ENCODE data around the gene SLC46A2. TPM values are rescaled to one million over a fixed set of nuclear protein-coding genes. Genes with fewer than 3 reads are reported as not detected.
A peak's percentile ranks its signal among the peaks of the same experiment; 100 is the strongest.

Gene SLC46A2
- total and polyA plus RNA-seq, 9 donors = 0.04 to 0.19 (median 0.15) TPM; not detected in 3

- no peak for DNase-seq
- H3K4me3 ChIP-seq (ENCODE audit: low read length) = no peak overlapping the region
- WGBS (ENCODE audit: insufficient coverage) = 75% methylated on average over 1 of the region's 3 CpGs
- H3K27me3 ChIP-seq (ENCODE audit: control insufficient read depth, insufficient read depth, low read length) = no peaks in the 10 kb centered on the region
- peaks cover 11% of the 10 kb centered on the region for H3K4me1 ChIP-seq (ENCODE audit: control insufficient read depth, insufficient read depth, low read length)
- no peaks in the 10 kb centered on the region for H3K9me3 ChIP-seq (replicated peaks; ENCODE audit: control insufficient read depth, low read depth, low read length)
- peak overlapping the region; percentile 31 for H3K27ac ChIP-seq (ENCODE audit: low read length)
- peaks cover 12% of the 10 kb centered on the region for H3K36me3 ChIP-seq (ENCODE audit: control insufficient read depth, insufficient read depth, low read length)
Measured at GRCh38 chr9:112861155-112861554, 29.5 kb downstream of the SLC46A2 start.

GRCh38 chr9:112860451-112860850, 30.2 kb downstream of the SLC46A2 start:
- peaks cover 12% of the 10 kb centered on the region for H3K4me1 ChIP-seq (ENCODE audit: control insufficient read depth, insufficient read depth, low read length)
- no peak overlapping the region for H3K4me3 ChIP-seq (ENCODE audit: low read length)
- H3K27ac ChIP-seq (ENCODE audit: low read length) = no peak overlapping the region
- peaks cover 8% of the 10 kb centered on the region for H3K36me3 ChIP-seq (ENCODE audit: control insufficient read depth, insufficient read depth, low read length)
- WGBS (ENCODE audit: insufficient coverage) = 100% methylated on average over 1 of the region's 1 CpG
- DNase-seq = no peak
- H3K9me3 ChIP-seq (replicated peaks; ENCODE audit: control insufficient read depth, low read depth, low read length) = no peaks in the 10 kb centered on the region
- no peaks in the 10 kb centered on the region for H3K27me3 ChIP-seq (ENCODE audit: control insufficient read depth, insufficient read depth, low read length)

GRCh38 chr9:112858625-112859147, 32.0 kb downstream of the SLC46A2 start:
- Histone ChIP-seq H3K4me1 (ENCODE audit: control insufficient read depth, insufficient read depth, low read length) (peaks cover 30% of the 10 kb centered on the region), H3K27ac (ENCODE audit: low read length) (no peak overlapping the region), H3K27me3 (ENCODE audit: control insufficient read depth, insufficient read depth, low read length) (no peaks in the 10 kb centered on the region), H3K36me3 (ENCODE audit: control insufficient read depth, insufficient read depth, low read length) (no peaks in the 10 kb centered on the region), H3K4me3 (ENCODE audit: low read length) (no peak overlapping the region), H3K9me3 (replicated peaks; ENCODE audit: control insufficient read depth, low read depth, low read length) (no peaks in the 10 kb centered on the region)
- peak; percentile 59 for DNase-seq
- 57% methylated on average over 5 of the region's 6 CpGs for WGBS (ENCODE audit: insufficient coverage)

- WGBS (ENCODE audit: insufficient coverage) = 85% methylated on average over 3 of the region's 6 CpGs
- H3K4me1 ChIP-seq (ENCODE audit: control insufficient read depth, insufficient read depth, low read length) = peaks cover 35% of the 10 kb centered on the region
- no peak overlapping the region for H3K4me3 ChIP-seq (ENCODE audit: low read length)
- no peak for DNase-seq
- no peak overlapping the region for H3K27ac ChIP-seq (ENCODE audit: low read length)
- no peaks in the 10 kb centered on the region for H3K9me3 ChIP-seq (replicated peaks; ENCODE audit: control insufficient read depth, low read depth, low read length)
- no peaks in the 10 kb centered on the region for H3K36me3 ChIP-seq (ENCODE audit: control insufficient read depth, insufficient read depth, low read length)
- no peaks in the 10 kb centered on the region for H3K27me3 ChIP-seq (ENCODE audit: control insufficient read depth, insufficient read depth, low read length)
Measured at GRCh38 chr9:112858005-112858404, 32.7 kb downstream of the SLC46A2 start.

DNA sequence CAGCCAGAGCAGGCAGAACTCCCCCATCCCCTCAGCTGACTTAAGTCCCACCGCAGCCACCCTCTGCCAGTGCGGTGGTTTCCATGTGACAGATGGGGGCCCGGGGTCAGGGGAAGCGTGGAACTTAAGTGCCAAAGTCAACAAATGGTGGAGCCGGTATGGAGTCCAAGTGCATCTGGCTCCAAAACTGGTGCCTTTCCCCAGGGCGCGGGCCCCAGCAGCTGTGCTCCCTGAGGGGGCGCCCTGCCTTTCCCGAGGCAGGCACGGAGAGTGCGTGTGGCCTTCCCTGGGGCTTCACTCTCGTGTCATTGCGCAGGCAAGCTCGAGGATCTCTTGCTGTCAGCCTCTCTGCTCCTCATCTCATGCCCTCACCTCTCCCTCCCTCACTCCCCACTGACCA, 33.8 kb downstream of the SLC46A2 start:
- WGBS (ENCODE audit: insufficient coverage) = 69% methylated on average over 13 of the region's 14 CpGs
- H3K4me1 ChIP-seq (ENCODE audit: control insufficient read depth, insufficient read depth, low read length) = peaks cover 39% of the 10 kb centered on the region
- H3K36me3 ChIP-seq (ENCODE audit: control insufficient read depth, insufficient read depth, low read length) = no peaks in the 10 kb centered on the region
- DNase-seq = no peak
- H3K27ac ChIP-seq (ENCODE audit: low read length) = no peak overlapping the region
- H3K4me3 ChIP-seq (ENCODE audit: low read length) = no peak overlapping the region
- no peaks in the 10 kb centered on the region for H3K27me3 ChIP-seq (ENCODE audit: control insufficient read depth, insufficient read depth, low read length)
- H3K9me3 ChIP-seq (replicated peaks; ENCODE audit: control insufficient read depth, low read depth, low read length) = no peaks in the 10 kb centered on the region

- 89% methylated on average over 8 of the region's 8 CpGs for WGBS (ENCODE audit: insufficient coverage)
- Histone ChIP-seq H3K27me3 (ENCODE audit: control insufficient read depth, insufficient read depth, low read length) (no peaks in the 10 kb centered on the region), H3K4me3 (ENCODE audit: low read length) (no peak overlapping the region), H3K9me3 (replicated peaks; ENCODE audit: control insufficient read depth, low read depth, low read length) (no peaks in the 10 kb centered on the region), H3K4me1 (ENCODE audit: control insufficient read depth, insufficient read depth, low read length) (peaks cover 39% of the 10 kb centered on the region), H3K27ac (ENCODE audit: low read length) (no peak overlapping the region), H3K36me3 (ENCODE audit: control insufficient read depth, insufficient read depth, low read length) (no peaks in the 10 kb centered on the region)
- DNase-seq = no peak
Measured at GRCh38 chr9:112856200-112856599, 34.5 kb downstream of the SLC46A2 start.

DNA sequence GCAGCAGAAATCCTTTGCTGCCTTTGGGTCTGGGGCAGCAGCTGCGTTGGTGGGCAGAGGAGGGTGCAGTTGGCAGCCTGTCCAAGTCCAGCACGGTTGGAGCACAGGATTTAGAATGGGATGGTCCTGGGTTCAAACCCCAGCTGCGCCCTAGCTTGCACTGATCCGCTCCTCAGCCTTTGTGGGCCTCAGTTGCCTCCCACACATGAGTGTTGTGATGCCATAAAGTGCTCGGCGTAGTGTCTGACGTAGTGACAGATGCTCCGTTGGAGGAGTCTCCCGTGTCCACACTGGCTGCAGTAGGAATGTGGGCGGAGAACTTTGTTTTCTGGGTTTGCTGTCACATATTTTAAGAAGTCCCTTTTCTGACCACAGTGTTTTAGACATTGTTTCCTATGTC, 36.0 kb downstream of the SLC46A2 start:
- 81% methylated on average over 4 of the region's 10 CpGs for WGBS (ENCODE audit: insufficient coverage)
- Histone ChIP-seq H3K27ac (ENCODE audit: low read length) (peak overlapping the region; percentile 71), H3K36me3 (ENCODE audit: control insufficient read depth, insufficient read depth, low read length) (peaks cover 5% of the 10 kb centered on the region), H3K9me3 (replicated peaks; ENCODE audit: control insufficient read depth, low read depth, low read length) (no peaks in the 10 kb centered on the region), H3K4me1 (ENCODE audit: control insufficient read depth, insufficient read depth, low read length) (peaks cover 39% of the 10 kb centered on the region), H3K4me3 (ENCODE audit: low read length) (no peak overlapping the region), H3K27me3 (ENCODE audit: control insufficient read depth, insufficient read depth, low read length) (no peaks in the 10 kb centered on the region)
- DNase-seq = no peak

GRCh38 chr9:112853882-112854585, 36.6 kb downstream of the SLC46A2 start:
- H3K27ac ChIP-seq (ENCODE audit: low read length) = peak overlapping the region; percentile 71
- peaks cover 39% of the 10 kb centered on the region for H3K4me1 ChIP-seq (ENCODE audit: control insufficient read depth, insufficient read depth, low read length)
- DNase-seq = peak; percentile 42
- H3K4me3 ChIP-seq (ENCODE audit: low read length) = no peak overlapping the region
- 72% methylated on average over 10 of the region's 13 CpGs for WGBS (ENCODE audit: insufficient coverage)
- H3K9me3 ChIP-seq (replicated peaks; ENCODE audit: control insufficient read depth, low read depth, low read length) = no peaks in the 10 kb centered on the region
- H3K27me3 ChIP-seq (ENCODE audit: control insufficient read depth, insufficient read depth, low read length) = no peaks in the 10 kb centered on the region
- peaks cover 5% of the 10 kb centered on the region for H3K36me3 ChIP-seq (ENCODE audit: control insufficient read depth, insufficient read depth, low read length)

DNA sequence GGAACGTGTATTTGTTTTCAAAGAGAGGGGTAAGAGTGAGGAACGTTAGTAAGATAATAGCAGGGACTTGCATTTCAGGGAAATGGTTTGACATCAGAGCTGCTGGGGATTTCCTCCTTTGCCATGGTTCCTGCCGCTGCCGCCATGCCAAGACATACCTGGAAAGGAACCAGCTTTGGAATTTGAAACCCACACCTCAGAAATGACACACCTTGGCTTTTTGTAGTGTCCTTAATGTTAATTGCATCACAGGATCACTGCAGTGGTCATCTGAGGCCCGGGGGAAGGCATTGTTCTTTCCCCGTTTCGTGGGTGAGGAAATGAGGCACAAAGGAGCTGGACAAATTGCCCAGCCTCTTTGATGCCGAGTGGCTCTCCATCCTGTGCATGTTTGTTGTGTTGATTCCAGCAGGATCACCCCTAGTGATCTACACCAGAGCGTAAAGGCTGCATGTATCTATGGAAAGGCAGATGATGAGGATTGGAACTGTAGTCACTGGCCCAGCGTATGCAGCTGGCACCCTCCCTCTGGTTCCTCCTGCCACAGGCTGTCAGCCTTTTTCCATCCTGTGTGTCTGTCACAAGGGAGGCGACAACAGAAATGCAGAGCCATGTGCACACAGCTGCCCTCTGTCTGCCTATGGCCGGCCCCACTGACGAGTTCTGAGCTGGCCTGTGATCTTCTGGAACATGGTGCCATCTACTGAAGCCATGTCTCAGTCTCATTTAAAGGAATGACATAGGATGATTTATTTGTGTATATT, 37.8 kb downstream of the SLC46A2 start:
- Histone ChIP-seq H3K36me3 (ENCODE audit: control insufficient read depth, insufficient read depth, low read length) (peaks cover 5% of the 10 kb centered on the region), H3K4me1 (ENCODE audit: control insufficient read depth, insufficient read depth, low read length) (peaks cover 39% of the 10 kb centered on the region), H3K4me3 (ENCODE audit: low read length) (no peak overlapping the region), H3K27ac (ENCODE audit: low read length) (peak overlapping the region; percentile 63), H3K9me3 (replicated peaks; ENCODE audit: control insufficient read depth, low read depth, low read length) (no peaks in the 10 kb centered on the region), H3K27me3 (ENCODE audit: control insufficient read depth, insufficient read depth, low read length) (no peaks in the 10 kb centered on the region)
- WGBS (ENCODE audit: insufficient coverage) = 74% methylated on average over 6 of the region's 13 CpGs
- peak; percentile 67 for DNase-seq

DNA sequence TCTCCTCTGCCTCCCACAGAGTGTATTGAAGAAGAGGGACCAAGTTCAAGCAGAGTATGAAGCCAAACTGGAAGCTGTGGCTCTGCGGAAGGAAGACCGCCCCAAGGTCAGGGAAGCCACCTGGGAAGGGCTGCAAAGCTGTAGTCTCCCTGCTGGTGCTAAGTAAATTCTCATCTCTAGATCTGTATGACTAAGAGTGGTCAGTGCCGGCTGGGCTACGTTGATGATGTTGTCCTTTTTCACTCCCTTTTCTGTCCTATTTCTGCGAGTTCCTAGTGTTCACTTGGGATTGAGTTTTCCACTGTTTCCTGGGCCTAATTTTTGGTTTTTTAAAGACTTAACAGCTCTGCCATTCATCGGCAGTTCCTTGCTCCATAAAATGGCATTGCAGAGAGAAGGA, 39.8 kb downstream of the SLC46A2 start:
- H3K36me3 ChIP-seq (ENCODE audit: control insufficient read depth, insufficient read depth, low read length) = peaks cover 5% of the 10 kb centered on the region
- H3K9me3 ChIP-seq (replicated peaks; ENCODE audit: control insufficient read depth, low read depth, low read length) = no peaks in the 10 kb centered on the region
- peaks cover 30% of the 10 kb centered on the region for H3K4me1 ChIP-seq (ENCODE audit: control insufficient read depth, insufficient read depth, low read length)
- H3K27me3 ChIP-seq (ENCODE audit: control insufficient read depth, insufficient read depth, low read length) = no peaks in the 10 kb centered on the region
- H3K27ac ChIP-seq (ENCODE audit: low read length) = no peak overlapping the region
- no peak for DNase-seq
- H3K4me3 ChIP-seq (ENCODE audit: low read length) = no peak overlapping the region
- 80% methylated on average over 3 of the region's 6 CpGs for WGBS (ENCODE audit: insufficient coverage)

Data from muscle of leg (tissue), 11 donors.